ENCODE measurements around the gene MEI1. TPM values are rescaled to one million over a fixed set of nuclear protein-coding genes. Genes with fewer than 3 reads are reported as not detected.

Gene MEI1
- total RNA-seq, 1 experiment from 2014 or later: 0.63 TPM

- peak; percentile 87 for DNase-seq (ENCODE audit: low read depth)
Observed at GRCh38 chr22:41746567-41747400, 47.5 kb downstream of the MEI1 start.

- DNase-seq (ENCODE audit: low read depth): no peak
Observed at GRCh38 chr22:41752011-41752970, 53.0 kb downstream of the MEI1 start.

GRCh38 chr22:41753984-41754383 lies 54.7 kb downstream of the MEI1 start:
- no peak for DNase-seq (ENCODE audit: low read depth)

- DNase-seq (ENCODE audit: low read depth): no peak
Observed at GRCh38 chr22:41757502-41757901, 58.2 kb downstream of the MEI1 start.

GRCh38 chr22:41758231-41758630 lies 58.9 kb downstream of the MEI1 start:
- DNase-seq (ENCODE audit: low read depth): no peak

GRCh38 chr22:41762980-41763779 lies 63.9 kb downstream of the MEI1 start:
- DNase-seq (ENCODE audit: low read depth): peak; percentile 41

- no peak for DNase-seq (ENCODE audit: low read depth)
Observed at GRCh38 chr22:41766476-41766875, 67.2 kb downstream of the MEI1 start.

GRCh38 chr22:41768430-41768829 lies 69.1 kb downstream of the MEI1 start:
- peak; percentile 61 for DNase-seq (ENCODE audit: low read depth)

- DNase-seq (ENCODE audit: low read depth): no peak
Observed at GRCh38 chr22:41770715-41771468, 71.6 kb downstream of the MEI1 start.

GRCh38 chr22:41772198-41772597 lies 72.9 kb downstream of the MEI1 start:
- DNase-seq (ENCODE audit: low read depth): no peak

- DNase-seq (ENCODE audit: low read depth): peak; percentile 49
Observed at GRCh38 chr22:41772645-41773044, 73.3 kb downstream of the MEI1 start.

- DNase-seq (ENCODE audit: low read depth): no peak
Observed at GRCh38 chr22:41775338-41775737, 76.0 kb downstream of the MEI1 start.

- peak; percentile 8 for DNase-seq (ENCODE audit: low read depth)
Observed at GRCh38 chr22:41775976-41776375, 76.7 kb downstream of the MEI1 start.

- DNase-seq (ENCODE audit: low read depth): no peak
Observed at GRCh38 chr22:41776381-41776780, 77.1 kb downstream of the MEI1 start.

- no peak for DNase-seq (ENCODE audit: low read depth)
Observed at GRCh38 chr22:41777749-41778425, 78.6 kb downstream of the MEI1 start.

GRCh38 chr22:41779929-41780505 lies 80.7 kb downstream of the MEI1 start:
- DNase-seq (ENCODE audit: low read depth): no peak

- DNase-seq (ENCODE audit: low read depth): peak; percentile 51
Observed at GRCh38 chr22:41780746-41781505, 81.6 kb downstream of the MEI1 start.

GRCh38 chr22:41781507-41781906 lies 82.2 kb downstream of the MEI1 start:
- DNase-seq (ENCODE audit: low read depth): no peak

- no peak for DNase-seq (ENCODE audit: low read depth)
Observed at GRCh38 chr22:41782316-41782715, 83.0 kb downstream of the MEI1 start.

Data from Daoy (cell line).